Measurements from ENCODE around the gene HCN3.

The HCN3 gene

GRCh38 chr1:155255243-155256007 lies 21.8 kb upstream of the HCN3 start, which contains the start of gene ENTREP3:
ENTREP3 (minus strand) TSS chr1:155255483; CDS start chr1:155254877, 606 bp downstream.
- Histone ChIP-seq H3K9me3 (replicated peaks; ENCODE audit: low read length) (no peaks in the 10 kb centered on the region), H3K4me1 (ENCODE audit: control insufficient read depth, insufficient read depth, low read length) (peaks cover 33% of the 10 kb centered on the region), H3K36me3 (ENCODE audit: insufficient read depth, low read length) (peaks cover 20% of the 10 kb centered on the region), H3K27me3 (ENCODE audit: control insufficient read depth, insufficient read depth, low read length) (no peaks in the 10 kb centered on the region), H3K4me3 (ENCODE audit: low read length) (peak within 1 kb of the TSS; percentile 97), H3K4me2 (ENCODE audit: low read length) (peak within 1 kb of the TSS; percentile 99), H3K9ac (ENCODE audit: low read depth, low read length) (peak within 1 kb of the TSS; percentile 90)

GRCh38 chr1:155256058-155256852 lies 21.0 kb upstream of the HCN3 start:
- peak overlapping the region; percentile 99 for H3K4me2 ChIP-seq (ENCODE audit: low read length)
- H3K4me3 ChIP-seq (ENCODE audit: low read length) = peak overlapping the region; percentile 97

GRCh38 chr1:155260276-155260675 lies 17.0 kb upstream of the HCN3 start:
- Histone ChIP-seq H3K9ac (ENCODE audit: low read depth, low read length) (peak overlapping the region; percentile 86), H3K4me3 (ENCODE audit: low read length) (no peak overlapping the region), H3K27me3 (ENCODE audit: control insufficient read depth, insufficient read depth, low read length) (no peaks in the 10 kb centered on the region), H3K9me3 (replicated peaks; ENCODE audit: low read length) (no peaks in the 10 kb centered on the region), H3K36me3 (ENCODE audit: insufficient read depth, low read length) (peaks cover 45% of the 10 kb centered on the region), H3K4me1 (ENCODE audit: control insufficient read depth, insufficient read depth, low read length) (peaks cover 22% of the 10 kb centered on the region), H3K4me2 (ENCODE audit: low read length) (peak overlapping the region; percentile 94)

More at GRCh38 chr1:155256058-155256852, 21.0 kb upstream of the HCN3 start:
- H3K4me1 ChIP-seq (ENCODE audit: control insufficient read depth, insufficient read depth, low read length) = peaks cover 35% of the 10 kb centered on the region
- peak overlapping the region; percentile 90 for H3K9ac ChIP-seq (ENCODE audit: low read depth, low read length)
- H3K9me3 ChIP-seq (replicated peaks; ENCODE audit: low read length) = no peaks in the 10 kb centered on the region
- H3K27me3 ChIP-seq (ENCODE audit: control insufficient read depth, insufficient read depth, low read length) = no peaks in the 10 kb centered on the region
- peaks cover 19% of the 10 kb centered on the region for H3K36me3 ChIP-seq (ENCODE audit: insufficient read depth, low read length)

GRCh38 chr1:155261493-155261851 lies 15.8 kb upstream of the HCN3 start:
- Histone ChIP-seq H3K27me3 (ENCODE audit: control insufficient read depth, insufficient read depth, low read length) (no peaks in the 10 kb centered on the region), H3K4me1 (ENCODE audit: control insufficient read depth, insufficient read depth, low read length) (peaks cover 11% of the 10 kb centered on the region), H3K4me2 (ENCODE audit: low read length) (peak overlapping the region; percentile 94), H3K36me3 (ENCODE audit: insufficient read depth, low read length) (peaks cover 55% of the 10 kb centered on the region), H3K9me3 (replicated peaks; ENCODE audit: low read length) (no peaks in the 10 kb centered on the region), H3K4me3 (ENCODE audit: low read length) (peak overlapping the region; percentile 80), H3K9ac (ENCODE audit: low read depth, low read length) (peak overlapping the region; percentile 86)

- peak within 1 kb of the TSS; percentile 86 for H3K9ac ChIP-seq (ENCODE audit: low read depth, low read length)
- H3K4me1 ChIP-seq (ENCODE audit: control insufficient read depth, insufficient read depth, low read length) = peaks cover 10% of the 10 kb centered on the region
- no peaks in the 10 kb centered on the region for H3K27me3 ChIP-seq (ENCODE audit: control insufficient read depth, insufficient read depth, low read length)
- no peaks in the 10 kb centered on the region for H3K9me3 ChIP-seq (replicated peaks; ENCODE audit: low read length)
- H3K4me2 ChIP-seq (ENCODE audit: low read length) = peak within 1 kb of the TSS; percentile 94
- peak within 1 kb of the TSS; percentile 80 for H3K4me3 ChIP-seq (ENCODE audit: low read length)
- peaks cover 57% of the 10 kb centered on the region for H3K36me3 ChIP-seq (ENCODE audit: insufficient read depth, low read length)
Measured at GRCh38 chr1:155261852-155262673, 15.2 kb upstream of the HCN3 start, which contains the start of gene SCAMP3. SCAMP3 (minus strand) TSS chr1:155262360; CDS start chr1:155262151, 209 bp downstream.

GRCh38 chr1:155263067-155263466 lies 14.2 kb upstream of the HCN3 start:
- Histone ChIP-seq H3K27me3 (ENCODE audit: control insufficient read depth, insufficient read depth, low read length) (no peaks in the 10 kb centered on the region), H3K9ac (ENCODE audit: low read depth, low read length) (no peak overlapping the region), H3K4me1 (ENCODE audit: control insufficient read depth, insufficient read depth, low read length) (peaks cover 10% of the 10 kb centered on the region), H3K4me2 (ENCODE audit: low read length) (no peak overlapping the region), H3K4me3 (ENCODE audit: low read length) (no peak overlapping the region), H3K9me3 (replicated peaks; ENCODE audit: low read length) (no peaks in the 10 kb centered on the region), H3K36me3 (ENCODE audit: insufficient read depth, low read length) (peaks cover 61% of the 10 kb centered on the region)

GRCh38 chr1:155266553-155266952 lies 10.7 kb upstream of the HCN3 start:
- H3K36me3 ChIP-seq (ENCODE audit: insufficient read depth, low read length) = peaks cover 79% of the 10 kb centered on the region
- no peak overlapping the region for H3K4me2 ChIP-seq (ENCODE audit: low read length)
- H3K27me3 ChIP-seq (ENCODE audit: control insufficient read depth, insufficient read depth, low read length) = no peaks in the 10 kb centered on the region

GRCh38 chr1:155267373-155267772 lies 9.9 kb upstream of the HCN3 start:
- H3K4me3 ChIP-seq (ENCODE audit: low read length) = no peak overlapping the region
- no peak overlapping the region for H3K9ac ChIP-seq (ENCODE audit: low read depth, low read length)
- H3K36me3 ChIP-seq (ENCODE audit: insufficient read depth, low read length) = peaks cover 82% of the 10 kb centered on the region
- no peak overlapping the region for H3K4me2 ChIP-seq (ENCODE audit: low read length)
- H3K27me3 ChIP-seq (ENCODE audit: control insufficient read depth, insufficient read depth, low read length) = no peaks in the 10 kb centered on the region
- H3K4me1 ChIP-seq (ENCODE audit: control insufficient read depth, insufficient read depth, low read length) = peaks cover 10% of the 10 kb centered on the region
- no peaks in the 10 kb centered on the region for H3K9me3 ChIP-seq (replicated peaks; ENCODE audit: low read length)

More at GRCh38 chr1:155266553-155266952, 10.7 kb upstream of the HCN3 start:
- Histone ChIP-seq H3K4me1 (ENCODE audit: control insufficient read depth, insufficient read depth, low read length) (peaks cover 2% of the 10 kb centered on the region), H3K4me3 (ENCODE audit: low read length) (no peak overlapping the region), H3K9ac (ENCODE audit: low read depth, low read length) (no peak overlapping the region), H3K9me3 (replicated peaks; ENCODE audit: low read length) (no peaks in the 10 kb centered on the region)

- Histone ChIP-seq H3K4me3 (ENCODE audit: low read length) (no peak overlapping the region), H3K4me1 (ENCODE audit: control insufficient read depth, insufficient read depth, low read length) (peaks cover 14% of the 10 kb centered on the region), H3K9me3 (replicated peaks; ENCODE audit: low read length) (no peaks in the 10 kb centered on the region), H3K27me3 (ENCODE audit: control insufficient read depth, insufficient read depth, low read length) (no peaks in the 10 kb centered on the region), H3K4me2 (ENCODE audit: low read length) (no peak overlapping the region), H3K36me3 (ENCODE audit: insufficient read depth, low read length) (peaks cover 72% of the 10 kb centered on the region), H3K9ac (ENCODE audit: low read depth, low read length) (no peak overlapping the region)
Measured at GRCh38 chr1:155268630-155269029, 8.6 kb upstream of the HCN3 start.

- Histone ChIP-seq H3K4me1 (ENCODE audit: control insufficient read depth, insufficient read depth, low read length) (peaks cover 17% of the 10 kb centered on the region), H3K36me3 (ENCODE audit: insufficient read depth, low read length) (peaks cover 64% of the 10 kb centered on the region), H3K9ac (ENCODE audit: low read depth, low read length) (no peak overlapping the region), H3K4me3 (ENCODE audit: low read length) (no peak overlapping the region), H3K9me3 (replicated peaks; ENCODE audit: low read length) (no peaks in the 10 kb centered on the region), H3K4me2 (ENCODE audit: low read length) (no peak overlapping the region), H3K27me3 (ENCODE audit: control insufficient read depth, insufficient read depth, low read length) (no peaks in the 10 kb centered on the region)
Measured at GRCh38 chr1:155269381-155269780, 7.9 kb upstream of the HCN3 start.
